ENCODE results near the gene CCDC83. TPM values are rescaled to one million over a fixed set of nuclear protein-coding genes. Genes with fewer than 3 reads are reported as not detected.

CCDC83 gene
- total RNA-seq, 2 experiments from 2014 or later, result not detected

Other genes with a start within 250 kb of the CCDC83 start
- gene DLG2, start 228.0 kb upstream of the CCDC83 start, total RNA-seq, result 1 to 10 TPM; 1.7 to 2.1 TPM
- gene TMEM126B, start 226.8 kb upstream of the CCDC83 start, total RNA-seq, result 10 to 100 TPM; 59.8 to 64.5 TPM
- gene TMEM126A, start 207.4 kb upstream of the CCDC83 start, total RNA-seq, result 10 to 100 TPM; 45.3 to 49.4 TPM
- gene CREBZF, start 190.3 kb upstream of the CCDC83 start, total RNA-seq, result 10 to 100 TPM; 40.8 to 45.2 TPM
- not detected for gene CCDC89, start 169.2 kb upstream of the CCDC83 start, total RNA-seq
- 10 to 100 TPM; 10.2 TPM for gene SYTL2, start 44.2 kb upstream of the CCDC83 start, total RNA-seq
- 10 to 100 TPM; 75.9 to 90.4 TPM for gene PICALM, start 213.7 kb downstream of the CCDC83 start, total RNA-seq